AG04449 (cell line): ENCODE data around the gene RAMP1.

Experiments used
- CTCF ChIA-PET: fragments of 350-600 bp; formaldehyde crosslinking; extraction: SDS; loops from one replicate; lab custom pipeline; 2021; ENCODE audit warnings: antibody characterized with exemption; lab: Yijun Ruan, JAX
- POLR2A ChIA-PET: fragments of 400-600, 350-600 bp; formaldehyde crosslinking; extraction: SDS; loops from one replicate; lab custom pipeline; 2020; ENCODE audit warnings: antibody characterized with exemption, inconsistent platforms; lab: Yijun Ruan, JAX
- DNase-seq: peaks from one replicate; pipeline ENCODE4 v3.0.0-alpha.2; 2010; ENCODE audit warnings: low read depth, low spot score
- H3K4me3 ChIP-seq: 2 replicates; pipeline ENCODE4 v1.5.1; 2011; ENCODE audit warnings: low read depth, mild to moderate bottlenecking, control low read depth, low read length
- CTCF ChIP-seq: IDR thresholded peaks from one replicate; pipeline ENCODE4 v1.5.1; 2011; ENCODE audit warnings: mild to moderate bottlenecking, moderate library complexity, low read length, control low read depth, inconsistent platforms; ENCODE audit not compliant: insufficient read depth; ENCODE audit errors: missing control alignments

Gene RAMP1

DNA sequence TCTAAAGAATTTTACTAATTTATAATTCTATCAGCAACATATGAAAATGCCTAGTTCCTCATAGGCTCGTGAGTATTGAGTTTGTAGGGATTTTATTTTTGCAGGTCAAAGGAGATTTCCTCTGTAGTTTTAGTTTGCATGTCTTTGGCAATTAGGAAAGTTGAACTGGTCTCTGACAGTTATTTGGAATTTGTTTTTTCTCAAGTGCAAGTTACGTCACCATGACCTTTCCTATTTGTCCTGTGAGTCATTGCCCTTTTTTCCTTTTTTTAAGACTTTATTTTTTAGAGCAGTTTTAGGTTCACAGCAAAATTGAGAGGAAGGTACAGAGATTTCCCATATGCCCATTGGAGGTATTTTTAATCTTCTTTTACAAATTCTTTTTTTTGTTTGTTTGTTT lies 29.0 kb downstream of the RAMP1 start:
- no peak overlapping the region for H3K4me3 ChIP-seq
- ChIA-PET POLR2A (interaction anchor here (0.9 kb wide), 1 partner anchor 17 kb away, joined by 3 read pairs; no protein-coding TSS in a partner anchor), CTCF (no interaction called here)
- no peak for TF ChIP-seq CTCF
- no peak for DNase-seq

DNA sequence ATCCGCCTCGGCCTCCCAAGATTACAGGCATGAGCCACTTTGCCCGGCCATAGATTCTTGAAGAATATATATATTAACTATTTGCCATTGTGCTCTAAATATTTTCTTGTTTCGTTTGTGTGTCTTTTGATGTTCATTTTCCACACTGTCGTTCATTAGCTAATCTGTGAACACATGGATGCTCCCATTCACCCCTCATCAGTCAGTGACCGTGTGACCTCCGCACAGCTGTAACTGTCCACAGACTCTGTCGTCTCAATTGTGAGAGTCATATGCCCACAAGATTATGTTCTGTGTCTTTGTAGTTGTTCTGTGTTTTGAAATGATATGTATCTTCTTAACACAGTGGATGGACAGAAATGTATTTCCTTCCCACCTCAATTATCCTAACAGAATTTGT lies 29.6 kb downstream of the RAMP1 start:
- TF ChIP-seq CTCF, result no peak
- no peak for DNase-seq
- no peak overlapping the region for H3K4me3 ChIP-seq
- ChIA-PET CTCF (interaction anchor here (1.2 to 1.6 kb wide), 2 partner anchors 10 to 35 kb away, joined by 3 to 7 read pairs; no protein-coding TSS in a partner anchor), POLR2A (interaction anchor here (0.9 kb wide), 1 partner anchor 16 kb away, joined by 3 read pairs; no protein-coding TSS in a partner anchor)

- DNase-seq, result no peak
- CTCF ChIA-PET, result interaction anchor here (1.2 to 1.6 kb wide), 2 partner anchors 9 to 34 kb away, joined by 3 to 7 read pairs; no protein-coding TSS in a partner anchor
- POLR2A ChIA-PET, result no interaction called here
- no peak for TF ChIP-seq CTCF
- H3K4me3 ChIP-seq, result no peak overlapping the region
Measured at GRCh38 chr2:237889811-237890210, 30.4 kb downstream of the RAMP1 start.

DNA sequence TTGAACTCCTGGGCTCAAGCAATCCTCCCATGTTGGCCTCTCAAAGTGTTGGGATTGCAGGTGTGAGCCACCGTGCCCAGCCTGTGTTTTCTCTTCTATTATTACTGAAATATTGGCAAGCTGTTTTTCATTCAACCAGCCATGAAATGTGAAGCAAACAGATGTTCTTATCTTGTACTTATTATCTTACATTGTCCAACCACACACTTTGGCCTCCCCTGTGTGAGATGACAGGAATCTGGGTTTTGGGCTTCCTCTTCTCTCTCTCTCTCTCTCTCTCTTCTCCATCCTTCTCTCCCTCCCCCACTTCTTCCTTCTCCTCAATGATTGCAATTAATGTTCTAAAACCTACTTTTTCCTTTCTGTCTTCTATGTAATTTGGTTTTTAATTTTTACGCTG lies 33.1 kb downstream of the RAMP1 start:
- DNase-seq, result no peak
- no peak for TF ChIP-seq CTCF
- CTCF ChIA-PET, result interaction anchor here (1.8 kb wide), 1 partner anchor 10 kb away, joined by 5 read pairs; no protein-coding TSS in a partner anchor
- POLR2A ChIA-PET, result no interaction called here
- no peak overlapping the region for H3K4me3 ChIP-seq

GRCh38 chr2:237892984-237893595 lies 33.7 kb downstream of the RAMP1 start:
- no peak overlapping the region for H3K4me3 ChIP-seq
- no peak for TF ChIP-seq CTCF
- DNase-seq, result no peak
- POLR2A ChIA-PET, result no interaction called here
- CTCF ChIA-PET, result interaction anchor here (1.8 kb wide), 1 partner anchor 10 kb away, joined by 5 read pairs; no protein-coding TSS in a partner anchor

DNA sequence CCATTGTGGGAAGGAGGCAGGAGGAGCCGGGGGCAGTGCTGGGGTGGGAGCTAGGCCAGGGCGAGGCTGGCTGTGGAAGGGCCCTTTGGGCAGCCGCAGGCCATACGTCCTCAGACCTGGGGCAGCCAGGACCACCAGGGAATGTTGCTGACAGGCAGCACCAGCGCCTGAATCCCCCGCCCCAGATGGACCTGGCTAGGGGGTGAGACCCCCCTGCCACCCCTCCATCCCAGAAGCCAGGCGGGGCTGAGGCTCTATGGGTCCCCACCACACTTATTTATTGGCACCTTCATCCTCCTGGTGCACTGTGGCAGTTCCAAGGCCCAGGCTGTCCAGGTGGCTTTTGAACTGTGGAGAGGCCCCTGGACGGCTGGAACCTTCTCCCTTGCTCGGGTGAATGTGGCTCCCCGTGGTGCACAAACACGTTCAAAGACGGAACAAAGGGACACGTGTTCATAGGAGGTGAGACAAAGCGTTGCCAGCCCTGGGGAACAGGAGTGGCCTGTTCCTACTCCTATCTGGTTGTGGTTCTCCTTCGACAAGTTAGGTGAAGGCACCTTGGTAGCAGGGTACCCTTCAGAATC lies 35.1 kb downstream of the RAMP1 start:
- no peak for DNase-seq

More for the DNA sequence above, 35.1 kb downstream of the RAMP1 start:
- POLR2A ChIA-PET, result no interaction called here
- CTCF ChIA-PET, result no interaction called here
- no peak overlapping the region for H3K4me3 ChIP-seq
- TF ChIP-seq CTCF, result no peak
